ENCODE results near the gene TMCC3.

The TMCC3 gene

GRCh38 chr12:94571556-94571955 lies 78.8 kb downstream of the TMCC3 start:
- CTCF ChIA-PET: interaction anchor here (0.6 kb wide), 1 partner anchor 272 kb away, joined by 3 read pairs; no protein-coding TSS in a partner anchor
- peak; percentile 68 for DNase-seq (ENCODE audit: low spot score)
- peak overlapping the region; percentile 32; the same call in 1 of the 2 replicates for H3K27ac ChIP-seq

DNA sequence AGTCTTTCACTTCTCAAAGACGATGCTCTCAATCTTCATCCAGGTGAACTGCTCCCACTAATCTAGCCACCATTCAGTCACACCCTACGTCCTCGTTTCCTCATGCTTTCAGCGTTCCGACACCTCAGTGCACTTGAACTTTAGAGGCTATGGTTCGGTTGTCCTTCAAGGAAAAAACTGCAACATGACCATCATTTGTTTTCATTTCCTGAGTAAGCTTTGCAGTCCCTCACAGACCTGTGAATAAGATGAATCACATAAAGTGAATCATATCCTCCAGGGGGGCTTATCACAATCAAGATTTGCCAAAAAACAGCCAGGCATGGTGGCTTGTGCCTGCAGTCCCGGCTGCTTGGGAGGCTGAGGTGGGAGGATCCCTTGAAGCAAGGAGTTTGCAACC lies 80.2 kb downstream of the TMCC3 start:
- ChIA-PET CTCF (interaction anchor here (0.6 kb wide), 1 partner anchor 151 kb away, joined by 5 read pairs; no protein-coding TSS in a partner anchor), POLR2A (ENCODE audit: low non-redundant PET) (no interaction called here)
- peak; percentile 43 for DNase-seq (ENCODE audit: low spot score)
- peak overlapping the region; percentile 46; the same call in 1 of the 2 replicates for H3K27ac ChIP-seq
- TF ChIP-seq, protein P1, sequence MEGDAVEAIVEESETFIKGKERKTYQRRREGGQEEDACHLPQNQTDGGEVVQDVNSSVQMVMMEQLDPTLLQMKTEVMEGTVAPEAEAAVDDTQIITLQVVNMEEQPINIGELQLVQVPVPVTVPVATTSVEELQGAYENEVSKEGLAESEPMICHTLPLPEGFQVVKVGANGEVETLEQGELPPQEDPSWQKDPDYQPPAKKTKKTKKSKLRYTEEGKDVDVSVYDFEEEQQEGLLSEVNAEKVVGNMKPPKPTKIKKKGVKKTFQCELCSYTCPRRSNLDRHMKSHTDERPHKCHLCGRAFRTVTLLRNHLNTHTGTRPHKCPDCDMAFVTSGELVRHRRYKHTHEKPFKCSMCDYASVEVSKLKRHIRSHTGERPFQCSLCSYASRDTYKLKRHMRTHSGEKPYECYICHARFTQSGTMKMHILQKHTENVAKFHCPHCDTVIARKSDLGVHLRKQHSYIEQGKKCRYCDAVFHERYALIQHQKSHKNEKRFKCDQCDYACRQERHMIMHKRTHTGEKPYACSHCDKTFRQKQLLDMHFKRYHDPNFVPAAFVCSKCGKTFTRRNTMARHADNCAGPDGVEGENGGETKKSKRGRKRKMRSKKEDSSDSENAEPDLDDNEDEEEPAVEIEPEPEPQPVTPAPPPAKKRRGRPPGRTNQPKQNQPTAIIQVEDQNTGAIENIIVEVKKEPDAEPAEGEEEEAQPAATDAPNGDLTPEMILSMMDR (conservative IDR thresholded peaks at IDR 0.05; ENCODE audit: low read depth): no peak

More at GRCh38 chr12:94571556-94571955, 78.8 kb downstream of the TMCC3 start:
- POLR2A ChIA-PET (ENCODE audit: low non-redundant PET): no interaction called here
- TF ChIP-seq, protein P1 (conservative IDR thresholded peaks at IDR 0.05; ENCODE audit: low read depth): no peak

GRCh38 chr12:94567761-94568160 lies 82.6 kb downstream of the TMCC3 start:
- no peak overlapping the region for H3K27ac ChIP-seq
- ChIA-PET POLR2A (ENCODE audit: low non-redundant PET) (no interaction called here), CTCF (interaction anchor here (1.1 kb wide), 1 partner anchor 36 kb away, joined by 3 read pairs; no protein-coding TSS in a partner anchor)
- TF ChIP-seq, protein P1 (conservative IDR thresholded peaks at IDR 0.05; ENCODE audit: low read depth): no peak
- DNase-seq (ENCODE audit: low spot score): no peak

DNA sequence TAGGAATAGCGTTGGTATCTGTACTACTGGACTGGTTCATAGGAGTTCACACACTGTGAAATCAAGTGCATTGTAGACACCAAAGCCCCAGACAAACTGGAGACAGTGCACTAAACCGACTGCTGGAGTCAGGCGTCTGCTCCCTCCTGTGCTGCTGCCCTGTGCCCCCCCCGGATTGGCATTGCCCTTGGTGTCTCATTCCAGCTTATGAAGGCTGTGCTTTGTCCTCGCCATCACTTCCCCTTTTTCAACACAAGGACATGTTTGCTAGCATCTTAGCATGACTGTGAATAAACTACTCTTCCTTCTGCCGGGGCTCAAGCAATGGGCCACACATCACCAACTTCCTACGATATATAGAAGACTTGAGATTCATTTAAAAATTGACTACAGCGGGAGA lies 84.0 kb downstream of the TMCC3 start:
- H3K27ac ChIP-seq: no peak overlapping the region
- no peak for DNase-seq (ENCODE audit: low spot score)
- POLR2A ChIA-PET (ENCODE audit: low non-redundant PET): no interaction called here
- CTCF ChIA-PET: no interaction called here
- TF ChIP-seq, protein P1 (conservative IDR thresholded peaks at IDR 0.05; ENCODE audit: low read depth): no peak

DNA sequence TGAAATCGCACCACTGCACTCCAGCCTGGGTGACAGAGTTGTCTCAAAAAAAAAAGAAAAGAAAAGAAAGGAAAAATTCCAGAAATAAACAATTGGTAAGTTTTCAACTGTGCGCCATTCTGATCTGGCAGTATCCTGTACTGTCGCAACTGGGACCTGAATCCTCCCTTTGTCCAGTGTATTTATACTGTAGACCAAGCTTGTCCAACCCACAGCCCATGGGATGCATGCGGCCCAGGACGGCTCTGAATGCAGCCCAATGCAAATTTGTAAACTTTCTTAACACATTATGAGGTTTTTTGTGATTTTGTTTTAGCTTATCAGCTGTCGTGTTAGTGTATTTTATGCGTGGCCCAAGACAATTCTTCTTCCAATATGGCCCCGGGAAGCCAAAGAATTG lies 84.7 kb downstream of the TMCC3 start:
- ChIA-PET CTCF (no interaction called here), POLR2A (ENCODE audit: low non-redundant PET) (no interaction called here)
- H3K27ac ChIP-seq: no peak overlapping the region
- DNase-seq (ENCODE audit: low spot score): no peak
- TF ChIP-seq, protein P1 (conservative IDR thresholded peaks at IDR 0.05; ENCODE audit: low read depth): no peak

DNA sequence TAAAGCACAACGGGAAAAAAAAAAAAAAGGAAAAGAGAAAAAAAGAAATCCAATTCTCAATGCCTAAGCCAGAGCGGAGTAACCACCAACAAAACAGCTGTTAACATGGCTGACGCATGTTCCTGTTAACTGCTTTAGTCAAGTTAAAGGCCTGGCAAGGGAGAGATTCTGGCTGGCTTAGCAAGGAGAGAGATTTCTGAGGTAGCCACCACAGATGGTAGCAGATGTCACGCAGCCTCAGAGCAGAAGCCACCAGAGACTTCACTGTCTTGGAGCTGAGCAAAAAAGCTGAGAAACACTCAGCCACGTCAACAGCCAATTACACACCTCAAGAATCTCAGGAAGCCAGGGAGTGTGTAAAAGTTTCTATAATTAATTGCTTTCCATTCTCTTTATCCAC lies 87.1 kb downstream of the TMCC3 start:
- H3K27ac ChIP-seq: no peak overlapping the region
- CTCF ChIA-PET: no interaction called here
- TF ChIP-seq, protein P1 (conservative IDR thresholded peaks at IDR 0.05; ENCODE audit: low read depth): no peak
- no peak for DNase-seq (ENCODE audit: low spot score)
- POLR2A ChIA-PET (ENCODE audit: low non-redundant PET): no interaction called here
